Breast epithelium (tissue), 3 donors: Measurements from ENCODE around the gene SPIRE1.

ENCODE experiments used
- POLR2AphosphoS5 ChIP-seq, 3 donors: sonication (generic); formaldehyde crosslinking; IDR thresholded peaks; one replicate each; pipeline ENCODE4 v1.6.1; 2017; ENCODE audit warnings: antibody characterized with exemption in 3 of 3
- TF ChIP-seq, protein P1 (sequence below), 3 donors: fragments of 450-650 bp; IDR thresholded peaks; one replicate each; pipeline ENCODE4 v1.5.1; 2016 to 2017; ENCODE audit warnings: antibody characterized with exemption in 3 of 3, mild to moderate bottlenecking in 3 of 3, moderate library complexity in 3 of 3

DNA sequence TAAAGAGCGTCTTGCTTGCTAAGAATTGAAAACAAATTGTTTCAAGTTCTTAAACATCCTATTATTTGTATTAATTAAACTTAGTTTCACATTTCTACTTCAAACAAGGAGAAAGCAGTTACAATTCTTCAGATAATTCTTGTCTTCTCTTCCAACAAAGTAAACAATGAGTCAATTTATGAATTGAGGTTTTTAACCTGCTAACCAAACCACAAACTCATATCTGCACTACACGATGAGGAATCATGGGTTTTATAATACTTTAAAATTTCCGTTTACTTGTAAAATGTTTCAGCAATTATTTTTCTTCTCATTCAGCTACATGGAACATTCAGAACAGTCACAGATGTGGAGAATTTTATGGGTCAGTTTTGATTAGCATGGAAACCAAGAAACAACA, 114.2 kb downstream of the SPIRE1 start:
- TF ChIP-seq, protein P1, sequence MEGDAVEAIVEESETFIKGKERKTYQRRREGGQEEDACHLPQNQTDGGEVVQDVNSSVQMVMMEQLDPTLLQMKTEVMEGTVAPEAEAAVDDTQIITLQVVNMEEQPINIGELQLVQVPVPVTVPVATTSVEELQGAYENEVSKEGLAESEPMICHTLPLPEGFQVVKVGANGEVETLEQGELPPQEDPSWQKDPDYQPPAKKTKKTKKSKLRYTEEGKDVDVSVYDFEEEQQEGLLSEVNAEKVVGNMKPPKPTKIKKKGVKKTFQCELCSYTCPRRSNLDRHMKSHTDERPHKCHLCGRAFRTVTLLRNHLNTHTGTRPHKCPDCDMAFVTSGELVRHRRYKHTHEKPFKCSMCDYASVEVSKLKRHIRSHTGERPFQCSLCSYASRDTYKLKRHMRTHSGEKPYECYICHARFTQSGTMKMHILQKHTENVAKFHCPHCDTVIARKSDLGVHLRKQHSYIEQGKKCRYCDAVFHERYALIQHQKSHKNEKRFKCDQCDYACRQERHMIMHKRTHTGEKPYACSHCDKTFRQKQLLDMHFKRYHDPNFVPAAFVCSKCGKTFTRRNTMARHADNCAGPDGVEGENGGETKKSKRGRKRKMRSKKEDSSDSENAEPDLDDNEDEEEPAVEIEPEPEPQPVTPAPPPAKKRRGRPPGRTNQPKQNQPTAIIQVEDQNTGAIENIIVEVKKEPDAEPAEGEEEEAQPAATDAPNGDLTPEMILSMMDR (IDR thresholded peaks at IDR 0.05): no peak
- TF ChIP-seq POLR2AphosphoS5 (IDR thresholded peaks at IDR 0.05): no peak
